ENCODE data around the gene ABCC11.

Gene ABCC11

GRCh38 chr16:48231727-48232492 is 15.4 kb downstream of the ABCC11 start:
- no peak overlapping the region for H3K4me2 ChIP-seq (ENCODE audit: low read depth, low read length, poor library complexity, severe bottlenecking)
- TF ChIP-seq EZH2phosphoT487 (conservative IDR thresholded peaks at IDR 0.05; ENCODE audit: low read length), result no peak
- no peak for TF ChIP-seq CTCF (IDR thresholded peaks at IDR 0.05; ENCODE audit: insufficient read depth, low read length, poor library complexity, severe bottlenecking)
- H3K27me3 ChIP-seq (ENCODE audit: low read length), result no peaks in the 10 kb centered on the region

GRCh38 chr16:48225456-48225855 is 21.9 kb downstream of the ABCC11 start:
- H3K4me3 ChIP-seq (ENCODE audit: insufficient read depth, low read length, poor library complexity, severe bottlenecking), result no peak overlapping the region
- no peaks in the 10 kb centered on the region for H3K9me2 ChIP-seq (replicated peaks; ENCODE audit: insufficient read depth, low read length)
- no peaks in the 10 kb centered on the region for H4K20me1 ChIP-seq (ENCODE audit: low read depth, low read length)
- no peak overlapping the region for H3K4me2 ChIP-seq (ENCODE audit: low read depth, low read length, poor library complexity, severe bottlenecking)
- no peak overlapping the region for H3K9ac ChIP-seq (ENCODE audit: low read length)
- H3K79me2 ChIP-seq (ENCODE audit: insufficient read depth, low read length), result no peaks in the 10 kb centered on the region
- H3K27ac ChIP-seq (ENCODE audit: low read depth, low read length), result no peak overlapping the region
- no peaks in the 10 kb centered on the region for H3K36me3 ChIP-seq (ENCODE audit: low read length)
- TF ChIP-seq CTCF (IDR thresholded peaks at IDR 0.05; ENCODE audit: insufficient read depth, low read length, poor library complexity, severe bottlenecking) (no peak), EZH2phosphoT487 (conservative IDR thresholded peaks at IDR 0.05; ENCODE audit: low read length) (no peak)
- H3F3A ChIP-seq (ENCODE audit: insufficient read depth), result no peaks in the 10 kb centered on the region
- no peak overlapping the region for H2AFZ ChIP-seq (ENCODE audit: low read depth, low read length, severe bottlenecking)
- peaks cover 3% of the 10 kb centered on the region; the same call in 1 of the 2 replicates for H3K27me3 ChIP-seq (ENCODE audit: low read length)
- no peaks in the 10 kb centered on the region for H3K9me3 ChIP-seq (ENCODE audit: insufficient read depth, low read length)

More at GRCh38 chr16:48231727-48232492, 15.4 kb downstream of the ABCC11 start:
- Histone ChIP-seq H3K4me3 (ENCODE audit: insufficient read depth, low read length, poor library complexity, severe bottlenecking) (no peak overlapping the region), H3K79me2 (ENCODE audit: insufficient read depth, low read length) (no peaks in the 10 kb centered on the region), H2AFZ (ENCODE audit: low read depth, low read length, severe bottlenecking) (no peak overlapping the region), H3K9ac (ENCODE audit: low read length) (no peak overlapping the region), H3K36me3 (ENCODE audit: low read length) (no peaks in the 10 kb centered on the region), H3K9me2 (replicated peaks; ENCODE audit: insufficient read depth, low read length) (no peaks in the 10 kb centered on the region), H3K27ac (ENCODE audit: low read depth, low read length) (no peak overlapping the region), H4K20me1 (ENCODE audit: low read depth, low read length) (no peaks in the 10 kb centered on the region), H3K9me3 (ENCODE audit: insufficient read depth, low read length) (no peaks in the 10 kb centered on the region), H3F3A (ENCODE audit: insufficient read depth) (no peaks in the 10 kb centered on the region)

GRCh38 chr16:48223490-48223889 is 23.8 kb downstream of the ABCC11 start:
- Histone ChIP-seq H3K4me3 (ENCODE audit: insufficient read depth, low read length, poor library complexity, severe bottlenecking) (no peak overlapping the region), H3K9me3 (ENCODE audit: insufficient read depth, low read length) (no peaks in the 10 kb centered on the region), H3K9me2 (replicated peaks; ENCODE audit: insufficient read depth, low read length) (no peaks in the 10 kb centered on the region), H3F3A (ENCODE audit: insufficient read depth) (no peaks in the 10 kb centered on the region), H3K79me2 (ENCODE audit: insufficient read depth, low read length) (no peaks in the 10 kb centered on the region), H2AFZ (ENCODE audit: low read depth, low read length, severe bottlenecking) (no peak overlapping the region), H3K9ac (ENCODE audit: low read length) (no peak overlapping the region), H4K20me1 (ENCODE audit: low read depth, low read length) (no peaks in the 10 kb centered on the region), H3K27ac (ENCODE audit: low read depth, low read length) (no peak overlapping the region), H3K27me3 (ENCODE audit: low read length) (peaks cover 3% of the 10 kb centered on the region; the same call in 1 of the 2 replicates), H3K4me2 (ENCODE audit: low read depth, low read length, poor library complexity, severe bottlenecking) (no peak overlapping the region), H3K36me3 (ENCODE audit: low read length) (no peaks in the 10 kb centered on the region)
- TF ChIP-seq CTCF (IDR thresholded peaks at IDR 0.05; ENCODE audit: insufficient read depth, low read length, poor library complexity, severe bottlenecking) (no peak), EZH2phosphoT487 (conservative IDR thresholded peaks at IDR 0.05; ENCODE audit: low read length) (no peak)

Data from SU-DHL-6 (cell line).